ENCODE results near the gene TRIM71.
"Not testable (repeated sequence)": the region's sequence is repeated elsewhere in the genome, so short reads cannot be mapped to it uniquely, and the experiment has no call there.

Gene TRIM71

DNA sequence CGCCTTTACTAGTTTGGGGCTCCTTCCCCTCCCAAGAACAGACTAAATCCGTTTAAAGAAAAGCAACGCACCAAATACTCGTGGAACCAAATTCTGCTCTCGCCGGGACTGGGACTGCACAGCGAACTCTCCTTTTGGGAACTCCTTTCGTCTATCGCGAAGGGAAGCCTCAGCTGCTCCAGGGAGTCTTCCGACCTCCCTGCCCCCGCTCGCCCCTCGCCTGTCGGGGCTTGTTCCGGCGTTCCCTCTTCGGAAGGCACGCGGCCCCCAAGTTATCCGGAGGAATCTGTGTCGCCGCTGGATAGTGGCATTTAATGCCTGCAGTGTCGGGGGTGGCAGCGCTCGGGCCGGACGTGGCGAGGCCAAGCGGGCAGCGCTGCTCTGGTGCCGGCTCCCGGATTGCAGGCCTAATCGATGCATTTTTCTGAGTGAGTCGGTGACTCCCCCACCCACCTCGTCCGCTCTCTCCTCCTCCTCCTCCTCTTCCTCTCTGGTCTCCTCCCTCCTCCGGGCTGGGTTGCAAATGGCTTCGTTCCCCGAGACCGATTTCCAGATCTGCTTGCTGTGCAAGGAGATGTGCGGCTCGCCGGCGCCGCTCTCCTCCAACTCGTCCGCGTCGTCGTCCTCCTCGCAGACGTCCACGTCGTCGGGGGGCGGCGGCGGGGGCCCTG, at the start of gene TRIM71:
Gene TRIM71 (plus strand): TSS at position 440 of the 671 bp plus-strand sequence. CDS start 84 bp downstream, at position 524.
- in situ Hi-C loops (cut with MboI; ENCODE audit: low sequenced_read_pairs), result no loop called here

DNA sequence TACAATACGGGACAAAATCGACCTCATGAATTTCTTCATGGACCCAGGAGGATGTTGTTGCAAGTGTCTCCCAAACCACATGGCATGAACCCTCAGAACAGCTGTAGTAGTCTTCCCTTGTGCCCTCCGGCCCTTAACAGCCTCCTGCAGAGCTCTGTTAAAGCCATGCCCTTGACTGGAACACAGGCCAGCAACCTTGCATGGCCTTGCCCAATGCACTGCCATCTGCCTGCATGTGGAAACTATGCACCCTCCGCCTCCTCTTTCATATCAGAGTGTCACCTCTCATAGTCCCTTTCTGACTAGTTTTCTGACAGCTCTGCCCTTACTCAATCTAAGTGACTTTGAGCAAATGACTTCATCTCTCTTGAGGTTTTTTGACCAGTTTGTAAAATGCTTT, 39.4 kb upstream of the TRIM71 start:
- in situ Hi-C loops (cut with MboI; ENCODE audit: low sequenced_read_pairs), result no loop called here

DNA sequence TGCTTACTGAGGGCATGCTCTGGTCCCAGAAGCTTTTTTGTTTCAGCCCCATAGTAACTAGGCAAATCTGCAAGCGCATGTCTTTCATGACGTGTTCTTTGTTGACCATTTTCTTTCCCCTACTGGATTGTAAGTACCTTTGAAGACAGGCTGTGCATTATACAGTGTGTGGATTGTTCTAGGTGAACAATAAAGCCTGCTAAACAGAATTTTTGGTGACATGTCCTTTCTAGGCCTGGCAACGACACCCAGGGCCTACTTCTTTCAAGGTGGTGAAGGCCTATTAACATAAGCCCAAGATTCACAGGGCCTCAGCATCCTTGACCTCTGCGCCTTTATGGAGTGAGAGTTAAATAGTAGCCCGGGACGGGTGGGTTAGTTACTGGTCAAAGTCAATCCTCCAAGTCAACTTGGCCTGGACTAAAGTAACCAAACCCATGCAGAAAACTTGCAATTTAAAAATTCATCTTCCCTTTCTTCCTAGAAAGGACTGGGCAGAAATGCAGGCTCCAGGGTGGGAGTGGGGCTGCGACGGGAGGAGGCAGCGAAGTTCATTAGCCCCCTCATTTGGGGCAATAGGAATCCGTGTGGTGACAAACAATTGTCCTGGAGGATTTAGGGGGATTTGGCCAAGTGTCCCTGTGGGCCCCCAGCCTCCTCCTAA, 37.6 kb upstream of the TRIM71 start:
- in situ Hi-C loops (cut with MboI; ENCODE audit: low sequenced_read_pairs), result no loop called here

DNA sequence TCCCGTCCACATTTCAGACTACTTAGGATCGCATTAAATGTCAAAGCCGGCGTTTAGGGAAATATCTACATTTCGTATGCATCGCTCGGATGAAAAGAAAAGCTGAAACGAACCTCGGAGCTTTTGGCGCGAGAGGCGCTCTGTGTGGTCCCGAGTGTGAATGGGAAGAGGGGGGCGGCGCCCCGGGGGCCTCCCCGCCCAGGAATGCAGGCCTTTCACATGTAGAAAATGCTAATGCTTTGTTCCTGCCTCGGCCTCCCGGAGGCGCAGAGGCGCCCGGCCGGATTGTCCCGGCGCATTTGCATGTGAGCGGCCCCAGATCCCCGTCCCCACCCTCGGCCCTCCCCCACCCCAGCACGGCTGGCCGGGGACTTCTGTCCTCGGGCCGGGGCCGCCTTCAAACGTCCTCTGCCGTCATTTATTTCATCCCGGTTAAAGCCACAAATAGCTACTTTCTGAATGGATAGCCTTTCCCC, 37.0 kb upstream of the TRIM71 start:
- in situ Hi-C loops (cut with MboI; ENCODE audit: low sequenced_read_pairs), result no loop called here

DNA sequence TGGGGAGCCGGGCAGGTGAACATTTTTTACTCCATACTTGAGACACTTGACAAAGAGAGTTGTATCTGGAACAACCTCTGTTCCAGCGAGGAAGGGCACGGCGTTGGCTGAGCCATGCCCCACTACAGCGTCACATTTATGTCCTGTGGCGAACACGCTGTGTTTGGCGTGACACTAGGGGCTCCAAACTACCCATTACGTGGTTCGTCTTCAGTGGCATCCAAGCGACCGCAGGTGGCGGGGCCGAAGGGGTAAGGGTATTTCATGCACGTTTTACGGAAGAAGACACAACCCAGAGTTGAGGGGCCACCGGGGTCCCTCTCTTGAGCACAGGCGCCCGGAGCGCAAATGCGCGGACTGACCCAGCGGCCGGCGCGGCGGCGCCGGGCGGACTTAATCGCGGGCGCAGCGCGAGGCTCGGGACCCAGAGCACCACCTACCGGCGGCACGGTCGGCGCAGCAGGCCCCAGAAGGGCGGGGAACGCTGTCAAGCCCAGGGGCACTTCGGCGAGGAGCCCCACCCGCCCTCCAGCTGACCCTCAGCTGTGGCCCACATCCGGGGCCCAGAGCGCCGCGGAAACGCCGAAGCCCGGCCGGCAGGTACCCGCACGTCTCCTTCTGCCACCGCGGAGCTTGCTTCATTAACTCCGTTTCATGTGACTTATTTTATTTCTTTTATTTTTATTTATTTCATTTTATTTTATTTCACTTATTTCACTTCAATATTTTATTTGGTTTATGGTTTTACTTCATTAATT, 36.4 kb upstream of the TRIM71 start:
- in situ Hi-C loops (cut with MboI; ENCODE audit: low sequenced_read_pairs), result no loop called here

DNA sequence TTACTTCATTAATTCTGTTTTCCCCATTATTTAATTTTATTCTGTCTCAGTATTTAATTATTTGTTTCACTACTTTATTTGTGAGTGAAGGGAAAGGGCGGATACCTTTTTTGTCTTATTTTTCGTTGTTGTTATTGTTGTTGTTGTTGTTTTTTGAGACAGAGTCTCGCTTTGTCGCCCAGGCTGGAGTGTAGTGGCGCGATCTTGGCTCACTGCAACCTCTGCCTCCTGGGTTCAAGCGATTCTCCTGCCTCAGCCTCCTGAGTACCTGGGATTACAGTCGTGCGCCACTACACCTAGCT, 35.9 kb upstream of the TRIM71 start:
- in situ Hi-C loops (cut with MboI; ENCODE audit: low sequenced_read_pairs), result not testable (repeated sequence)

DNA sequence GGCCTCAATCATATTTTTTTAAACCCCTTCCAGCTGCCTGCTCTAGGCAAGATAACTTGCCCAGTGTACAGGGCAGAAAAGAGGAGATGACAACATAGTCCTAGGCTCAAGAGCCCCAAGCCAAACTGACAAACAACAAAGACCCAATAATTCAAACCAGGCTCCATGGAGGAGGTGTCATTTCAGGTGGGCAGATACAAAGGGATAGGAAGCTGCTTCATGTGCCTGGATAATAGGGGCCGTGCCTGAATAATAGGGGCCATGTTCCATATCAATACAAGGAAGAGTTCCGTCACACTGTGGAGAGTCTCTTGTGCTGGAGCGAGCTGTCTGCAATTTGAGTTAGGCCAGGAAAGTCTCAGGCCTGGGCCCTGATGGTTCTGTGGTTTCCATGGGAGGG, 35.4 kb upstream of the TRIM71 start:
- in situ Hi-C loops (cut with MboI; ENCODE audit: low sequenced_read_pairs), result no loop called here

DNA sequence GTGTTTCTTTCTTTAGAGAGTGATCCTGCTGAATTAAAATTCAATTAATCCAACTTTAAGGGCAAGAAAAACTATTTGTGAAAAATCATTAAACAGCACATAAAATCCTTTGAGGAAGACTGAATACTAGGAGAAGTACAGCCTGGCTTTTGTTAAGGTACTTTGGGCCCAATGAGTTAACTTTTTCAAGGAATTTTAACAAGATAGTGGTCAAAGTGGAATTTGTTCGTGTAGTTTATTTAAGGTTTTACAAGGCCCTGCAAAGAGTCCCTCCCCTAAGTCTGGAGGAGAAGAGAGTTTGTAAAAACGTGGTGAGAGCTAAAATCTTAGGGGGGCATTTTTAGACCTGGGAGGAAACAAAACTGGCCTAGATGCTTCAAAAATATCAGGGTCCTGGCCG, 26.0 kb upstream of the TRIM71 start:
- in situ Hi-C loops (cut with MboI; ENCODE audit: low sequenced_read_pairs), result no loop called here

DNA sequence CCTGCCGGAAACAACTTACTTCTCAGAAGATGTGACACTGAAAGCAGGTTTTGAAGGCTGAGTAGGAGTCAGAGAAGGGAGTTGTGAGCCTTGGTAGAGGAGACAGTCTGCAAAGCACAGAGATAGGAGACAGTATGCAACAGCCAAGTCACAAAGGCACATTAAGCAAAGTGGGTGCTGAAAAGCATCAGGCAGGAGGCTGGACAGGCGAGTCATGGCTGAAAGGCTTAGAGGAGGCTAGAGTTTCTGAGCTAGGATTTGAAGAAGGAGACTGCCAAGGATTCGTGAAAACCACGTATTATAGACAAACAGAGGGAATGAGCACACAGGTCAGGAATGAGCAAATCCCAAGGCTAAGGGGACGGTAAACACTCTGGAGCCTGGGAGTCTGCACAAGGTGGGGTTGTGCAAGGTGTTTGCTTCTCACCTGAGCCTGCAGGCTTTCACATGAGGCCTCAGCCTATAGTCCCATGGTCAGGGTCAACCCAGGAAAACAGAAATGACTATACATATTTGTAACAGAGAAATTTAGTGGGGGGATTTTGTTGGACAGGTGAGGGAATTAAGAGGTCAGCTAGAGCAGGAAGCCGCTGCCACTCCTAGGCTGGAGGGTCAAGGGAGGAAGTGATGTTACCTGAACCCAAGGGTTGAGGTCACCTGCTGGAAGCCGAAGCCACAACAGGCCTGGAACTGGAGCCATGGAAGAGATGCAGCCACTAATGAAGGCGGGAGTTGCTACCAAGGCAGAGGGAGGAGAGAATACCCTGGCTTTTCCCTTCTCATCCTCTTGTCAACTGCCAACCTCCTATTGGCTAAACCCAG, 23.1 kb upstream of the TRIM71 start:
- in situ Hi-C loops (cut with MboI; ENCODE audit: low sequenced_read_pairs), result no loop called here

DNA sequence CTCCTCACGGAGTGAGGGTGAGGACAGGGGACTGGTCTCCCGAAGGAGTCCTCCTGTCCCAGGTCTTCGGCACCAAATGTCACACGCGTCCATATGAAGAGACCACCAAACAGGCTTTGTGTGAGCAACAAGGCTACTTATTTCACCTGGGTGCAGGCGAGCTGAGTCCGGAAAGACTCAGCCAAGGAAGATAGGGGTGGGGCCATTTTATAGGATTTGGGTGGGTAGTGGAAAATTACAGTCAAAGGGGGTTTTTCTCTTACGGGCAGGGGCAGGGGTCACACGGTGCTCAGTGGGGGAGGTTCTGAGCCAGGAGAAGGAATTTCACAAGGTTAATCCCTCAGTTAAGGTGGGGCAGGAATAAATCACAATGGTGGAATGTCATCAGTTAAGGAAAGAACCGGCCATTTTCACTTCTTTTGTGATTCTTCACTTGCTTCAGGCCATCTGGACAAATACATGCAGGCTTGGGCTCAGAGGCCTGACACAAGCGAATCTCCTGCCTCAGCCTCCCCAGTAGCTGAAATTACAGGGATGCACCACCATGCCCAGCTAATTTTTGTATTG, 21.3 kb upstream of the TRIM71 start:
- in situ Hi-C loops (cut with MboI; ENCODE audit: low sequenced_read_pairs), result not testable (repeated sequence)

DNA sequence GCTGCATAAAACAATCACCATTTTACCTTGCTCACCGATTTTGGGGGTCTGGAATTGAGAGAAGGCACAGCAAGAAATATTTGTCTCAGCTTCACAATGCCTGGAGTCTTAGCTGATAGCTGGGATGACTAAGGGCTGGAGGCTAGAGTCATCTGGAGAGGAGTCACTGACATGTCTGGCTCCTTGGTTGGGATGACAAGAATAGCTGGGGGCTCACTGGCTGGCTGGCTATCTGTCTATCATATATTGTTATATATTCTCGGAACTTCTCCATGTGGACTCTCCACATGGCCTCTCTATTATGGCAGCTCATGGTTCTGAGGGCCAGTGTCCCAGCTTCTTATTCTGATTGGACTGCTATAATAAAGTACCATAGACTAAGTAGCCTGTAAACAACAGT, 20.0 kb upstream of the TRIM71 start:
- in situ Hi-C loops (cut with MboI; ENCODE audit: low sequenced_read_pairs), result no loop called here

DNA sequence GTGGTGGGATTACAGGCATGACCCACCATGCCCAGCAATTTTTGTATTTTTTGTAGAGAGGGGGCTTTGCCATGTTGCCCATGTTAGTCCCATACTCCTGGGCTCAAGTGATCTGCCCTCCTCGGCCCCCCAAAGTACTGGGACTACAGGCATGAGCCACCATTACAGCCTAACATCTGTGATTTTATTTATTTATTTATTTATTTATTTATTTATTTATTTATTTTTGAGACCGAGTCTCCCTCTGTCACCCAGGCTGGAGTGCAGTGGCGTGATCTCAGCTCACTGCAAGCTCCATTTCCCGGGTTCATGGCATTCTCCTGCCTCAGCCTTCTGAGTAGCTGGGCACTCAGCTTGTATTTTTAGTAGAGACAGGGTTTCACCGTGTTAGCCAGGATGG, 16.4 kb upstream of the TRIM71 start:
- in situ Hi-C loops (cut with MboI; ENCODE audit: low sequenced_read_pairs), result not testable (repeated sequence)

DNA sequence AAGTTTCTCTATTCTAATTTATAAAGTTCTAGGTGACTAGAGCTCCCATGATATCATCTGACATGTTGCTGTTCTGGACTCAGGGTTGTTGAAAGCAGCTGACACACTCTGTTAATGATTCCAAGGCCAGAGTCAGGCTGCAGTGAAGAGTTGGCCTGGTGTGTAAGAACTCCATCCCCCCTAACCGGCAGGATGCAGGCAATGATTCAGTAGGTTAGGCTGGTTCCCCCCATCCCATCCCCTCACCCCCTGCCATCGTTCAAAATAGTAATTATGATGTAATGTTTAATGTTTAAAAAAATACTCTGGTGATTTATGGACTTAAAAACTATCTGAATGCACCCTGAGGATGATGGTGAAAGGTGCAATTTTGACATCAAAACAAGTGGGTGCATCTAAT, 4.6 kb upstream of the TRIM71 start:
- in situ Hi-C loops (cut with MboI; ENCODE audit: low sequenced_read_pairs), result no loop called here

DNA sequence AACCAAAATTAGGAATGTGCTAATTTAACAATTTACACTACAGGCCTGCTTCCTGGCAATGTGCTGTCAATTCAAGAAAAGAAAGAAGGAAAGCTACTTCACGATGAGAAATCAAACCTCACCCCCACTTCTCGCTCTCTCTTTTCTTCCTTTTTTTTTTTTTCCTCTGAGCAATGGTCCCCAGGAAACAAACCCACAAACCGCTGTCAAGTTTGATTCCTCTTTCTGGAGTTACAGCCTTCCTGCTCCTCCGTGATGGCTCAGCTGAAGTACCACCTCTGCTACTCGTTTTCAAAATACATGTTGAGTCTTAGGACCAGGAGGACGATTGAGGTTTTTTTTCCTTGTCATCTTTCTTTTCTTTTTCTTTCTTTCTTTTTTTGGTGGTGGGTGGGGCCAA, 3.4 kb upstream of the TRIM71 start:
- in situ Hi-C loops (cut with MboI; ENCODE audit: low sequenced_read_pairs), result no loop called here

DNA sequence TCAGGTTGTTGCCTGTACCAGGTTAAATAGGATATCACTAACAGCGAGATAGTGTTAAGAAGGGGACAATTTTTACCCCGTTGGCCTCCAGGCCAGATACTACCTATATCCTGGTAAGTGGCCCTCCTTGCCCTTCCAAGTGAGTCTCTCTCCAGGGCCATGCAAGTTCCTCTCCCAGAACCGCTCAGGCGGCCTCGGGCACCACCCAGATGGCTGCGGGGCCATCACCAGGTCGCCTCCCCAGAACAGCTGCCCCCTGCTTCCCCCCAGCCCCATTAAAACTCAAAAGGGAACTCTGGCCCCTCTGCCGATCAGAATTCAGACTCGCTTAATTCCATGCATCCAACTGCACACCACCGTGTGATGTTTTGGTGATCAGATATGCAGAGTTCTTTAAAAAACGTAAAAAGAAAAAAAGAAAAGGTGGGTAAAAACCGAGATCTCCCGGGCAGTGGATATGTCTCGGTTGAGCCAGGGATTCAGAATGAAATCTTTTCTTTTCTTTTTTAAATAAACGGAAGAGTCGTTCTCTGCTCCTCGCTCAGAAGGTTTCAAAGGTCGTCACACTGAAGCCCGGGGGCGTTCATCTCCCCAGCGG, 1.9 kb upstream of the TRIM71 start:
- in situ Hi-C loops (cut with MboI; ENCODE audit: low sequenced_read_pairs), result no loop called here

DNA sequence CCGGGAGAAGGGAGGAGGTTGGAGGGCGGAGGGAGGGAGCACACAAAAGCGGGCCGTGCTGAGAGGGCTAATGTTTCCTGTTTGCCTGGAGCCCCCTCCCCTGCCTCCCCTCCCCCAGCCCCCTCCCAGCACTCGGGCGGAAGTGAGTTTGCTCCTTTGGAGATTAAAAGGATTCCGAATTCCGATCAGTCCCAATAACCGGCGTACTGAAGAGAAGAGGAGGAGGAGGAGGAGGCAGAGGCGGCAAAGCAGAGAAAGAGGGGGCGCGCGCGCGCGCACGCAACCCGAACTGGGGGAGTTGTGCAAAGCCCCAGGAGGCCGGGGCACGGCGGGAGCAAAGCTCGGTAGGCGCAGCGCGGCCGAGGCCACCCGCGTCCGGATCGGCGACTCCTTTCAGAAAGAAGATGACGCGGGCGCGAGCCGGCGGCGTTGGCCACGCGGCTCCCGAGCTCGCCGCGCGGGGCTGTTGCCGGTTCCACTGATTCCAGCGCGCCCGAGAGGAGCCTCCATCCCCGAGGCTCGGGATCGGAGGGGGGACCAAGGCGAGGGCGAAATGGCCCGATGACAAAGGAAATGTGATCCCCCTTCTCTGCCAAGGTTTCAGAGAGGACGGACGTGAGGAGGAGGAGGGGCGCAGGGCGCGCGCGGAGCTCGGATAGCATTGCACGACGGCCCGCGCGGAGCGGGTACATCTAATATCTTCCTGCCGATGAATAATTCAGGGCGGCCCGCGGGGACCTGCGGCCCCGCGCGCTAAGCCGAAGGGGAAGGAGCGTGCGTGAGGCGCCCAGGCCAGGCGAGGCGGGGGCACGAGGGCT, 1.1 kb upstream of the TRIM71 start:
- in situ Hi-C loops (cut with MboI; ENCODE audit: low sequenced_read_pairs), result no loop called here

DNA sequence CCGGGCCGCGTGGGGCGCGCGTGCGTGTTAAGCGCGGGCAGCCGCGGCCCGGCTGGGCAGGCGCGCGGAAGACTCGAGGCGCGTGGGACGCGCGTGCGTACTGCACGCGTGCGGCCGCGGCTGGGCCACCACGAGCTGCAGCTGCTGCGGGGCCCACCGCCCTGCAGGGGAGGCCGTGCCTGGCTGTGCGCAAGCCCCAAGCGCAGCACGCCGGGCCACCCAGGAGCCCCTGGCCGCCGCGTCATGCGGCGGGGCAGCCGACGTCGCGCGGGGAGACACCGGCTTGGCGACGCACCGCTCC, 590 bp upstream of the TRIM71 start:
- in situ Hi-C loops (cut with MboI; ENCODE audit: low sequenced_read_pairs), result no loop called here

DNA sequence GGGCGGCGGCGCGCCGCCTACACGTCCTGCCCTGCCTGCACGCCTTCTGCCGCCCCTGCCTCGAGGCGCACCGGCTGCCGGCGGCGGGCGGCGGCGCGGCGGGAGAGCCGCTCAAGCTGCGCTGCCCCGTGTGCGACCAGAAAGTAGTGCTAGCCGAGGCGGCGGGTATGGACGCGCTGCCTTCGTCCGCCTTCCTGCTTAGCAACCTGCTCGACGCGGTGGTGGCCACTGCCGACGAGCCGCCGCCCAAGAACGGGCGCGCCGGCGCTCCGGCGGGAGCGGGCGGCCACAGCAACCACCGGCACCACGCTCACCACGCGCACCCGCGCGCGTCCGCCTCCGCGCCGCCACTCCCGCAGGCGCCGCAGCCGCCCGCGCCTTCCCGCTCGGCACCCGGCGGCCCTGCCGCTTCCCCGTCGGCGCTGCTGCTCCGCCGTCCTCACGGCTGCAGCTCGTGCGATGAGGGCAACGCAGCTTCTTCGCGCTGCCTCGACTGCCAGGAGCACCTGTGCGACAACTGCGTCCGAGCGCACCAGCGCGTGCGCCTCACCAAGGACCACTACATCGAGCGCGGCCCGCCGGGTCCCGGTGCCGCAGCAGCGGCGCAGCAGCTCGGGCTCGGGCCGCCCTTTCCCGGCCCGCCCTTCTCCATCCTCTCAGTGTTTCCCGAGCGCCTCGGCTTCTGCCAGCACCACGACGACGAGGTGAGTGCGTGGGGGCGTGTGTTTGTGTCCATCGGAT, 602 bp downstream of the TRIM71 start:
- in situ Hi-C loops (cut with MboI; ENCODE audit: low sequenced_read_pairs), result no loop called here

DNA sequence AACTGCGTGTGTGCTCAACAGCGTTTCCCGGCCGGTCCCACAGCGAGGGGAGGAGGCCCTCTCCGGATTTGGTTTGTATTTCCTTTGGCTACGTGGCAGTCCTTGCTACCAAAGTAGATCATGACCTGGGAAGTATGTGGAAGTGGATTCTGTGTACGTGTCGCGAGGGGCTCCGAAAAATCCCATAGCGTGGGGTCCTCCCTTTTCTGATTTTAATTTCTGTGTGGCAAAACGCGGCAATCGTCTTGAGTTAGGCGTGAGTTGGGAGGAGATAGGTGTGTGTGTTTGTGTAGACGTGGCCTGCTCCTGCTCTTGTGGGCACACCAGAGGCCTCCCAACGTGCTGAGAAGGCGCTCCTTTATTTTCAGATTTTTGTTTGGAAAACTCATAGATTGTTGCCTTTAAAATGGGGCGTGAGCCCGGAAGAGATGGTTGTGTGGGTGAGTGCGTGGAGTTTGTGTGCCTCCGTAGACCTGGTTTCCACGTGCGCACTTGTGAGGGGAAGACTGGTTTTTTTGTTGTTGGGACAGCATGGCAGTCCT, 1.2 kb downstream of the TRIM71 start:
- in situ Hi-C loops (cut with MboI; ENCODE audit: low sequenced_read_pairs), result no loop called here
